PC-9 (cell line): ENCODE data around the gene HTRA1. TPM values are rescaled to one million over a fixed set of nuclear protein-coding genes. Genes with fewer than 3 reads are reported as not detected.

Experiments used
- BruUV-seq: library from RNA; stranded (reverse); fragments of 400-500 nt; replicated peaks from 2 replicates; lab custom pipeline; 2021; lab: Mats Ljungman, UMichigan
- CTCF ChIA-PET: fragments of 300-600 bp; sonication (Branson Sonifier 250); formaldehyde crosslinking; loops from one replicate; lab custom pipeline; 2022; ENCODE audit warnings: antibody characterized with exemption; lab: Charles Lee
- POLR2A ChIA-PET: fragments of 300-600 bp; sonication (Branson Sonifier 250); formaldehyde crosslinking; loops from one replicate; lab custom pipeline; 2022; ENCODE audit warnings: antibody characterized with exemption; ENCODE audit not compliant: unreplicated experiment; lab: Charles Lee
- DNase-seq, 2 experiments: peaks; one replicate each; pipeline versions ENCODE4 v3.0.0 to v3.0.0-alpha.2; 2015 to 2022; ENCODE audit warnings: mixed read lengths in 1 of 2
- H2AFZ ChIP-seq: fragments of 200-600 bp; sonication (generic); 2 replicates; pipeline ENCODE4 v1.8.1; 2017; ENCODE audit warnings: antibody characterized with exemption
- H3F3A ChIP-seq: fragments of 200-600 bp; sonication (generic); 2 replicates; pipeline ENCODE4 v1.8.1; 2017; ENCODE audit warnings: antibody characterized with exemption, mild to moderate bottlenecking, low read depth; ENCODE audit not compliant: insufficient read depth
- H3K27ac ChIP-seq: fragments of 200-600 bp; sonication (generic); 2 replicates; pipeline ENCODE4 v1.6.1; 2016; ENCODE audit warnings: mixed run types
- H3K27me3 ChIP-seq: fragments of 200-600 bp; sonication (generic); 2 replicates; pipeline ENCODE4 v1.6.1; 2016; ENCODE audit warnings: low read depth, mixed run types; ENCODE audit not compliant: insufficient read depth
- H3K36me3 ChIP-seq: fragments of 200-600 bp; sonication (generic); 2 replicates; pipeline ENCODE4 v1.6.1; 2016; ENCODE audit warnings: low read depth, mixed run types
- H3K4me1 ChIP-seq: fragments of 200-600 bp; sonication (generic); replicated peaks from 2 replicates; pipeline ENCODE4 v1.6.1; 2016; ENCODE audit warnings: mixed run types; ENCODE audit not compliant: insufficient read depth
- H3K4me2 ChIP-seq: fragments of 200-600 bp; sonication (generic); 2 replicates; pipeline ENCODE4 v1.6.1; 2017; ENCODE audit warnings: mixed run types
- H3K4me3 ChIP-seq: fragments of 200-600 bp; sonication (generic); 2 replicates; pipeline ENCODE4 v1.6.1; 2016; ENCODE audit warnings: mixed run types
- H3K79me2 ChIP-seq: fragments of 200-600 bp; sonication (generic); 2 replicates; pipeline ENCODE4 v1.6.1; 2017; ENCODE audit warnings: low read depth, mixed run types
- H3K9me2 ChIP-seq: fragments of 200-600 bp; sonication (generic); 2 replicates; pipeline ENCODE4 v1.8.1; 2017; ENCODE audit warnings: mild to moderate bottlenecking; ENCODE audit not compliant: insufficient read depth
- H3K9me3 ChIP-seq: fragments of 200-600 bp; sonication (generic); 2 replicates; pipeline ENCODE4 v1.8.1; 2016; ENCODE audit warnings: low read depth; ENCODE audit not compliant: insufficient read depth
- H4K20me1 ChIP-seq: fragments of 200-600 bp; sonication (generic); 2 replicates; pipeline ENCODE4 v1.8.1; 2017; ENCODE audit not compliant: insufficient read depth
- CTCF ChIP-seq: fragments of 200-600 bp; sonication (generic); conservative IDR thresholded peaks from 2 replicates; pipeline ENCODE4 v1.6.1; 2017; ENCODE audit warnings: mixed run types, antibody characterized with exemption, mild to moderate bottlenecking, moderate library complexity
- EZH2 ChIP-seq: fragments of 200-600 bp; sonication (generic); IDR thresholded peaks from 2 replicates; pipeline ENCODE4 v1.8.0; 2017; ENCODE audit warnings: antibody characterized with exemption, low read depth
- intact Hi-C: fragments of 100-400 bp; cut with micrococcal nuclease; formaldehyde crosslinking; loops from one replicate; pipeline ENCODE4 v1.10.0; 2022; ENCODE audit not compliant: unreplicated experiment
- total RNA-seq: library from RNA; stranded (reverse); gene quantifications from 2 replicates; pipeline ENCODE4 v1.2.3, GENCODE V29; 2021

The HTRA1 gene
- total RNA-seq, 1 experiment from 2014 or later, result 18.0 TPM

- Histone ChIP-seq H3K9me3 (no peaks in the 10 kb centered on the region), H3K4me1 (no peaks in the 10 kb centered on the region), H3K36me3 (no peaks in the 10 kb centered on the region), H3K27me3 (no peaks in the 10 kb centered on the region), H3K27ac (no peak within 1 kb of the TSS), H2AFZ (no peak within 1 kb of the TSS), H3K4me2 (no peak within 1 kb of the TSS), H3K9me2 (no peaks in the 10 kb centered on the region), H3F3A (no peaks in the 10 kb centered on the region), H4K20me1 (no peaks in the 10 kb centered on the region), H3K4me3 (no peak within 1 kb of the TSS), H3K79me2 (no peaks in the 10 kb centered on the region)
- TF ChIP-seq CTCF (no peak), EZH2 (no peak)
- ChIA-PET POLR2A (no interaction called here), CTCF (no interaction called here)
- no TSS peak for BruUV-seq
- DNase-seq, result no peak
- intact Hi-C loops, result no loop called here
Measured at GRCh38 chr10:122454603-122455080, 6.7 kb upstream of the HTRA1 start, which contains the start of gene ARMS2. Gene ARMS2 (plus strand): TSS chr10:122454653. CDS start chr10:122454728, 75 bp downstream.

- Histone ChIP-seq H4K20me1 (no peaks in the 10 kb centered on the region), H3K27me3 (no peaks in the 10 kb centered on the region), H3K4me1 (no peaks in the 10 kb centered on the region), H3K27ac (no peak overlapping the region), H3K9me3 (no peaks in the 10 kb centered on the region), H3K4me3 (no peak overlapping the region), H3F3A (no peaks in the 10 kb centered on the region), H2AFZ (no peak overlapping the region), H3K9me2 (no peaks in the 10 kb centered on the region), H3K79me2 (no peaks in the 10 kb centered on the region), H3K4me2 (no peak overlapping the region), H3K36me3 (no peaks in the 10 kb centered on the region)
- BruUV-seq, result no TSS peak
- ChIA-PET POLR2A (no interaction called here), CTCF (no interaction called here)
- no peak for TF ChIP-seq EZH2
- no peak for TF ChIP-seq CTCF
- intact Hi-C loops, result no loop called here
- no peak for DNase-seq
Measured at GRCh38 chr10:122455376-122456079, 5.8 kb upstream of the HTRA1 start.

GRCh38 chr10:122457934-122458333 is 3.4 kb upstream of the HTRA1 start:
- H3K9me3 ChIP-seq, result no peaks in the 10 kb centered on the region
- no peak overlapping the region for H3K27ac ChIP-seq
- H4K20me1 ChIP-seq, result no peaks in the 10 kb centered on the region
- ChIA-PET POLR2A (no interaction called here), CTCF (no interaction called here)
- TF ChIP-seq CTCF (no peak), EZH2 (no peak)
- BruUV-seq, result no TSS peak
- H3K4me1 ChIP-seq, result no peaks in the 10 kb centered on the region
- H3K27me3 ChIP-seq, result peaks cover 1% of the 10 kb centered on the region; the same call in 1 of the 2 replicates
- H3K9me2 ChIP-seq, result no peaks in the 10 kb centered on the region
- no peak for DNase-seq
- no peak overlapping the region for H3K4me2 ChIP-seq
- intact Hi-C loops, result no loop called here
- no peak overlapping the region for H2AFZ ChIP-seq
- H3F3A ChIP-seq, result no peaks in the 10 kb centered on the region
- no peak overlapping the region for H3K4me3 ChIP-seq
- H3K79me2 ChIP-seq, result no peaks in the 10 kb centered on the region
- no peaks in the 10 kb centered on the region for H3K36me3 ChIP-seq
